GM23248 (cell line): ENCODE measurements around the gene LRMDA.

ENCODE experiments used
- EZH2 ChIP-seq: fragments of 200-600 bp; sonication (generic); IDR thresholded peaks from 2 replicates; pipeline ENCODE4 v1.6.1; 2018; ENCODE audit warnings: antibody characterized with exemption, mild to moderate bottlenecking; ENCODE audit not compliant: insufficient read depth, poor library complexity, severe bottlenecking
- EZH2phosphoT487 ChIP-seq: fragments of 200-600 bp; sonication (generic); IDR thresholded peaks from 2 replicates; pipeline ENCODE4 v1.6.1; 2018; ENCODE audit warnings: antibody characterized with exemption, moderate library complexity, mild to moderate bottlenecking, low read depth; ENCODE audit not compliant: insufficient read depth

GRCh38 chr10:76139431-76139830, 708.0 kb downstream of the LRMDA start:
- TF ChIP-seq EZH2 (no peak), EZH2phosphoT487 (no peak)
